ENCODE data around the gene ADCY10.
"Not testable (repeated sequence)": the region's sequence is repeated elsewhere in the genome, so short reads cannot be mapped to it uniquely, and the experiment has no call there.

GRCh38 chr1:167869157-167870001, 44.6 kb downstream of the ADCY10 start:
- TF ChIP-seq CTCF (conservative IDR thresholded peaks at IDR 0.05 in 1 of 2, IDR thresholded peaks at IDR 0.05 in 1 of 2; ENCODE audit: low read depth in 1 of 2, low read length in 2 of 2); EZH2 (IDR thresholded peaks at IDR 0.05; ENCODE audit: low read length, missing control alignments): not testable (repeated sequence)

Data from fibroblast of lung (primary cell).